DOHH2 (cell line): Measurements from ENCODE around the gene EVX1.

Experiments
- EZH2phosphoT487 ChIP-seq: fragments of 200-600 bp; sonication (generic); IDR thresholded peaks from 2 replicates; pipeline ENCODE4 v1.6.1; 2017; ENCODE audit warnings: borderline replicate concordance, mild to moderate bottlenecking, antibody characterized with exemption, low read length, moderate library complexity, mixed read lengths
- TF ChIP-seq, protein P1 (sequence below): fragments of 200-600 bp; sonication (generic); IDR thresholded peaks from one replicate; pipeline ENCODE4 v1.5.1; 2014; ENCODE audit warnings: antibody characterized with exemption, mild to moderate bottlenecking, low read depth, low read length; ENCODE audit not compliant: poor library complexity, severe bottlenecking

DNA sequence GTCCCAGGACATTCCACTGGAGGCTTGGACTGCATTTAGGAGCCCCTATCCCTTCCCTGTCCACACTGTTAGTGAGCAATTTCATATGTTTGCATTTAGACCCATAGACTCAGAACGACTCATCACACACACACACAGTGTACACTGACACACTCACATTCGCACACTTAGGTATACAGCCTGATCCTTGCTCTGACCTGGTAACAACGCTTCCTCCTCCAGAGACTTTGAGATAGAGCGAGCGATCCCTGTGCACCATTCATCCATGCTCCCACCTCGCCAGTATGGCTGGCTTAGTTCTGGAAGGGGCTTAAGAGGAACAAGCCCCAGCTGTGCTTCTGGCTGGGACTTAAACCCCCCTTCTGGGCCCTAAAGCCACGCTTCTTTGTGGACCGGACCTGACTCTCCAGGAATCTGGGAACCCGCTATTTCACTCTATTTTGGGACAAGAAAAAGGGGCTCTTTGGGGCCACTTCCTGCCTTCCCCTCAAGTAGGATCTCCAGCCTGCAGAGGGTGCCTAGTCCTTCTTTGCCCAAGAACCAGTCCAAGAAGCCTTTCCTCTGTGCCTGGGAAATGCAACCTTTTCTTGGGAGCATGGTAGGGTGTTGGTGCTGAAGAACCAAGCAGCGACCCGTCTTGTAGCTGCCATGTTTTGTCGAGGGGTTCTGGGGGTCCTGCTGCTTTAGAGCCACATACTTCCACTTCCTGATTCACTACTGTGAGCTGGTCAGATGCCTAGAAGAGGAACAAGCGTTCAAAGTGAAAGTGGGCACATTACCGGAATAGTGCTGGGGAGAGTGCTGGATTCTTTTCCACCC, 41.6 kb upstream of the EVX1 start:
- TF ChIP-seq EZH2phosphoT487 = no peak; the same call in 1 of the 2 replicates
- TF ChIP-seq, protein P1, sequence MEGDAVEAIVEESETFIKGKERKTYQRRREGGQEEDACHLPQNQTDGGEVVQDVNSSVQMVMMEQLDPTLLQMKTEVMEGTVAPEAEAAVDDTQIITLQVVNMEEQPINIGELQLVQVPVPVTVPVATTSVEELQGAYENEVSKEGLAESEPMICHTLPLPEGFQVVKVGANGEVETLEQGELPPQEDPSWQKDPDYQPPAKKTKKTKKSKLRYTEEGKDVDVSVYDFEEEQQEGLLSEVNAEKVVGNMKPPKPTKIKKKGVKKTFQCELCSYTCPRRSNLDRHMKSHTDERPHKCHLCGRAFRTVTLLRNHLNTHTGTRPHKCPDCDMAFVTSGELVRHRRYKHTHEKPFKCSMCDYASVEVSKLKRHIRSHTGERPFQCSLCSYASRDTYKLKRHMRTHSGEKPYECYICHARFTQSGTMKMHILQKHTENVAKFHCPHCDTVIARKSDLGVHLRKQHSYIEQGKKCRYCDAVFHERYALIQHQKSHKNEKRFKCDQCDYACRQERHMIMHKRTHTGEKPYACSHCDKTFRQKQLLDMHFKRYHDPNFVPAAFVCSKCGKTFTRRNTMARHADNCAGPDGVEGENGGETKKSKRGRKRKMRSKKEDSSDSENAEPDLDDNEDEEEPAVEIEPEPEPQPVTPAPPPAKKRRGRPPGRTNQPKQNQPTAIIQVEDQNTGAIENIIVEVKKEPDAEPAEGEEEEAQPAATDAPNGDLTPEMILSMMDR = no peak
